HepG2 (cell line): ENCODE measurements around the gene PBX1.

Experiments used
- CTCF ChIP-seq: sonication (generic); formaldehyde crosslinking; IDR thresholded peaks from 2 replicates; pipeline ENCODE4 v1.5.0; 2020; ENCODE audit warnings: mild to moderate bottlenecking, missing genetic modification reagents, moderate library complexity
- ESRRA ChIP-seq: sonication (generic); formaldehyde crosslinking; IDR thresholded peaks from 2 replicates; pipeline ENCODE4 v1.5.1; 2020; ENCODE audit warnings: mild to moderate bottlenecking, low read depth, missing genetic modification reagents
- HNF4G ChIP-seq, 2 experiments: sonication (generic) in 1 of 2; formaldehyde crosslinking in 1 of 2; IDR thresholded peaks; 2 replicates each; pipeline versions ENCODE4 v1.4.0 to v1.6.1; 2011 to 2020; ENCODE audit warnings: borderline replicate concordance in 2 of 2, low read depth in 2 of 2, mild to moderate bottlenecking in 2 of 2, low read length in 1 of 2, missing genetic modification reagents in 1 of 2, moderate library complexity in 1 of 2
- IRF1 ChIP-seq: sonication (generic); formaldehyde crosslinking; IDR thresholded peaks from 2 replicates; pipeline ENCODE4 v1.4.0; 2020; ENCODE audit warnings: low read depth, mild to moderate bottlenecking, missing genetic modification reagents
- KLF9 ChIP-seq: IDR thresholded peaks from 2 replicates; pipeline ENCODE4 v1.6.1; 2016; ENCODE audit warnings: low read depth
- POLR2A ChIP-seq, 2 experiments: IDR thresholded peaks; 2 replicates each; pipeline ENCODE4 v1.6.1; 2011; ENCODE audit warnings: low read depth in 2 of 2, low read length in 2 of 2, mild to moderate bottlenecking in 1 of 2, moderate library complexity in 1 of 2; ENCODE audit not compliant: insufficient read depth in 1 of 2
- POLR2AphosphoS5 ChIP-seq: IDR thresholded peaks from 2 replicates; pipeline ENCODE4 v1.6.1; 2012; ENCODE audit warnings: low read depth, low read length
- RXRA ChIP-seq: sonication (generic); formaldehyde crosslinking; IDR thresholded peaks from 2 replicates; pipeline ENCODE4 v1.5.1; 2020; ENCODE audit warnings: missing genetic modification reagents
- ZFP36L1 ChIP-seq: sonication (generic); formaldehyde crosslinking; IDR thresholded peaks from 2 replicates; pipeline ENCODE4 v1.8.0; 2022; ENCODE audit warnings: mild to moderate bottlenecking, missing genetic modification reagents, moderate library complexity
- TF ChIP-seq, protein P1 (sequence below): sonication (generic); formaldehyde crosslinking; IDR thresholded peaks from 2 replicates; pipeline ENCODE4 v1.4.0; 2020; ENCODE audit warnings: missing genetic modification reagents
- TF ChIP-seq, protein P2 (sequence below): sonication (generic); formaldehyde crosslinking; IDR thresholded peaks from 2 replicates; pipeline ENCODE4 v1.8.1; 2023; ENCODE audit warnings: missing genetic modification reagents, inconsistent platforms, borderline replicate concordance

GRCh38 chr1:164630626-164631396, 71.8 kb downstream of the PBX1 start:
- TF ChIP-seq, protein P1, sequence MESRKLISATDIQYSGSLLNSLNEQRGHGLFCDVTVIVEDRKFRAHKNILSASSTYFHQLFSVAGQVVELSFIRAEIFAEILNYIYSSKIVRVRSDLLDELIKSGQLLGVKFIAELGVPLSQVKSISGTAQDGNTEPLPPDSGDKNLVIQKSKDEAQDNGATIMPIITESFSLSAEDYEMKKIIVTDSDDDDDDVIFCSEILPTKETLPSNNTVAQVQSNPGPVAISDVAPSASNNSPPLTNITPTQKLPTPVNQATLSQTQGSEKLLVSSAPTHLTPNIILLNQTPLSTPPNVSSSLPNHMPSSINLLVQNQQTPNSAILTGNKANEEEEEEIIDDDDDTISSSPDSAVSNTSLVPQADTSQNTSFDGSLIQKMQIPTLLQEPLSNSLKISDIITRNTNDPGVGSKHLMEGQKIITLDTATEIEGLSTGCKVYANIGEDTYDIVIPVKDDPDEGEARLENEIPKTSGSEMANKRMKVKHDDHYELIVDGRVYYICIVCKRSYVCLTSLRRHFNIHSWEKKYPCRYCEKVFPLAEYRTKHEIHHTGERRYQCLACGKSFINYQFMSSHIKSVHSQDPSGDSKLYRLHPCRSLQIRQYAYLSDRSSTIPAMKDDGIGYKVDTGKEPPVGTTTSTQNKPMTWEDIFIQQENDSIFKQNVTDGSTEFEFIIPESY = no peak
- TF ChIP-seq KLF9 (no peak), POLR2AphosphoS5 (no peak), CTCF (CRISPR knock-in tag) (no peak), RXRA (CRISPR knock-in tag) (no peak), ZFP36L1 (no peak), POLR2A (IDR thresholded peaks at IDR 0.05; ENCODE audit: insufficient read depth in 1 of 2, low read depth in 2 of 2, low read length in 2 of 2) (no peak), ESRRA (CRISPR knock-in tag) (no peak), HNF4G (IDR thresholded peaks at IDR 0.05; ENCODE audit: borderline replicate concordance, low read depth, low read length) (no peak), HNF4G (CRISPR knock-in tag; IDR thresholded peaks at IDR 0.05; ENCODE audit: borderline replicate concordance, low read depth) (no peak), IRF1 (CRISPR knock-in tag) (no peak)
- TF ChIP-seq, protein P2, sequence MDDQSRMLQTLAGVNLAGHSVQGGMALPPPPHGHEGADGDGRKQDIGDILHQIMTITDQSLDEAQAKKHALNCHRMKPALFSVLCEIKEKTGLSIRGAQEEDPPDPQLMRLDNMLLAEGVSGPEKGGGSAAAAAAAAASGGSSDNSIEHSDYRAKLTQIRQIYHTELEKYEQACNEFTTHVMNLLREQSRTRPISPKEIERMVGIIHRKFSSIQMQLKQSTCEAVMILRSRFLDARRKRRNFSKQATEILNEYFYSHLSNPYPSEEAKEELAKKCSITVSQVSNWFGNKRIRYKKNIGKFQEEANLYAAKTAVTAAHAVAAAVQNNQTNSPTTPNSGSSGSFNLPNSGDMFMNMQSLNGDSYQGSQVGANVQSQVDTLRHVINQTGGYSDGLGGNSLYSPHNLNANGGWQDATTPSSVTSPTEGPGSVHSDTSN (CRISPR knock-in tag) = no peak
